IPS DF 4.7 (cell line): Measurements from ENCODE around the gene SS18L1.

Experiments
- DNase-seq: peaks from one replicate; pipeline ENCODE4 v3.0.0-alpha.2; 2013; ENCODE audit warnings: low spot score; ENCODE audit errors: extremely low read depth

Gene SS18L1

GRCh38 chr20:62156254-62156556, 12.6 kb downstream of the SS18L1 start:
- DNase-seq: no peak

- DNase-seq: no peak
These were observed 13.2 kb downstream of the SS18L1 start for GRCh38 chr20:62156592-62157386.

- no peak for DNase-seq
These were observed 14.0 kb downstream of the SS18L1 start for GRCh38 chr20:62157387-62158087.

GRCh38 chr20:62158088-62158400, 14.5 kb downstream of the SS18L1 start:
- no peak for DNase-seq

- DNase-seq: no peak
These were observed 15.0 kb downstream of the SS18L1 start for GRCh38 chr20:62158541-62158940.

- DNase-seq: no peak
These were observed 15.5 kb downstream of the SS18L1 start for GRCh38 chr20:62159052-62159451.

GRCh38 chr20:62159839-62160238, 16.3 kb downstream of the SS18L1 start:
- no peak for DNase-seq

- no peak for DNase-seq
These were observed 16.7 kb downstream of the SS18L1 start for GRCh38 chr20:62160253-62160652.

GRCh38 chr20:62160876-62161275, 17.3 kb downstream of the SS18L1 start:
- no peak for DNase-seq

- DNase-seq: no peak
These were observed 17.8 kb downstream of the SS18L1 start for GRCh38 chr20:62161347-62161746.

- no peak for DNase-seq
These were observed 19.4 kb downstream of the SS18L1 start for GRCh38 chr20:62162765-62163484.

GRCh38 chr20:62163485-62163865, 19.9 kb downstream of the SS18L1 start:
- no peak for DNase-seq

- no peak for DNase-seq
These were observed 20.6 kb downstream of the SS18L1 start for GRCh38 chr20:62163986-62164762.

- no peak for DNase-seq
These were observed 21.6 kb downstream of the SS18L1 start for GRCh38 chr20:62164879-62165761.

GRCh38 chr20:62165762-62166399, 22.3 kb downstream of the SS18L1 start:
- no peak for DNase-seq

GRCh38 chr20:62167474-62167873, 23.9 kb downstream of the SS18L1 start:
- no peak for DNase-seq

- no peak for DNase-seq
These were observed 24.5 kb downstream of the SS18L1 start for GRCh38 chr20:62168061-62168460.

- DNase-seq: no peak
These were observed 25.4 kb downstream of the SS18L1 start for GRCh38 chr20:62168890-62169435.

GRCh38 chr20:62170536-62170935, 27.0 kb downstream of the SS18L1 start:
- no peak for DNase-seq

- DNase-seq: no peak
These were observed 27.7 kb downstream of the SS18L1 start for GRCh38 chr20:62171245-62171644.
